ENCODE measurements around the gene SYT9.

- TF ChIP-seq ZNF146 (tag by site-specific recombination; IDR thresholded peaks at IDR 0.05) (no peak), CTCF (tag by site-specific recombination; IDR thresholded peaks at IDR 0.05) (no peak), ZNF121 (tag by site-specific recombination; IDR thresholded peaks at IDR 0.05) (no peak)
These were observed 215.9 kb downstream of the SYT9 start for GRCh38 chr11:7467652-7468051.
